Stimulated activated CD4-positive, alpha-beta T cell treated with anti-CD3 and anti-CD28 coated beads, Interleukin-4, amount 100 ng/mL, for 4 hours (primary cell): ENCODE data around the gene CRELD2.

Source experiments
- DNase-seq, 2 experiments: peaks; one replicate each; pipeline ENCODE4 v3.0.0-alpha.2; 2020

The CRELD2 gene

DNA sequence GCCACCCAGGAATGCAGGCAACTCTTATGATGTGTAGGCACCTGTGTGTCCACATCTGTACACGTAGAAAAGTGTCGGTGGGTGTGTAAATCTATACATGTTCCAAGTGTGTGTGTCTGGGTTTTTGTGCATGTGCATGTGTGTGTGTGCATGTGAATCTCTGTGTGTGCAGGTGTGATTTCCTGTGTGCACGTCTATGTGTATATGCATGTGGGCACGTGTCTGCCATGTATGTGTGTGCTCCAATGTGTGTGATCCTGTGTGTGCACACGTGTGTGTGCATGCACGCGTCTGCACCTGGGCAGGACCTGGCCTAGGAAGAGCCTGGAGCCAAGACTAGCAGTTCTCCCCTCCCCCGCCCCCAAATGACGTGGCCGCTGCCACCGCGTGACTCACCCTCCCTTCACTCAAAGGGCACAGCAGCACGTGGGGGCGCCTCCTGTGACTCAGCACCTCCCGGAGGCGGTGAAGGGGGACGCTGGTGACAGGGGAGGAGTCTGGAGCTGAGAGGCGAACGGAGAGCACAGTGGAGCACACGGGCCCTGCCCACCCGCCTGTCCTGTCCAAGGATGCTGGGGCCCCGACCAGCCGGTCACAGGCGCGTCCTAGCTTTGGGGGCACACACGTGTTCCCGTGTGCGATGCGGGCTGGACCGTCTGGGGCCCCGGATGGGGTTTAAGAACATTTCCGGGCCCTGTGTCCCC, 52.2 kb downstream of the CRELD2 start:
- DNase-seq, result peak; percentile 94 to 99

DNA sequence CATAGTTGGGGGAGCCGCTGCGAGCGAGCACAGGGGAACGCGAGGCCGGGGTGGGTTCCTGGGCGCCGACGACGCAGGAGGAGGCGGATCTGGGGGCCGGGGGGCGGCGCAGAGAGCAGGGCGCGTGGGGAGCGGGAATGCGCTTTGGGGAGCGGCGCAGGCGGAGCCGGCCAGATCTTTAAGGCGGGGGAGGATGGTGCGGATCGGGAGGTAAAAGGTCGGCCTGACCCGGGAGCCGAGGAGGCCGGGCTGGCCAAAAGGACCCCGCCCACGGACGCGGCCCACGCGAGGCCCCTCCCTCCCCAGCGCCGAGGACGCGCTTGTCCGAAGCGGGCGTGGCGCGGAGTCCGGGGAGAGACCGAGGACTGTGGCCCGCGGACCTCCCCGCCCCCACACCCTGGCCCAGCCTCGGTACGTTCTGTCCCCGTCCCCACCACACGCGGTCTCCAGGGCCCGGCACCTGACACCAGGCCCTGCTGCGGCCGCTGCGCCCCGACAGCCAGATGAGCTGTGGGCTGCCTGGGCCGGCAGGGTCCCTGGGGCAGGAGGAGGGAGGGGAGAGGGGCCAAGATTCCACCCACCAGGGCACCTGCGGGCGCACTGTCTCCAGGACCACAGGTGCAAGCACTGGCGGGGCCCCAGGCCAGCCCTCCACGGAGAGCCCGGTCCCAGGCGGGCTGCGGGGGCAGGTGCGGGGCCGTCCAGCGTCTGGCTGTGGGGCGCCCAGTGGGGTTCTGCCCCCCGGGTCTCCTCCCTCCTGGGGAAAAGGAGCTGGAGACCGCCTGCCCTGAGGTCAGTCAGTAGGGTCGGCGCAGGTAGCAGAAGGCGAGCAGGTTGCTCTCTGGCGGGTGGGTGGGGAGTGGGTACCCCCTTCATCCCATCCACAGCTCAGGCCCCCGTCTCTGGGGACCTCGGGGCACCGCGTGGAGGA, 53.1 kb downstream of the CRELD2 start:
- peak; percentile 79 to 87 for DNase-seq

DNA sequence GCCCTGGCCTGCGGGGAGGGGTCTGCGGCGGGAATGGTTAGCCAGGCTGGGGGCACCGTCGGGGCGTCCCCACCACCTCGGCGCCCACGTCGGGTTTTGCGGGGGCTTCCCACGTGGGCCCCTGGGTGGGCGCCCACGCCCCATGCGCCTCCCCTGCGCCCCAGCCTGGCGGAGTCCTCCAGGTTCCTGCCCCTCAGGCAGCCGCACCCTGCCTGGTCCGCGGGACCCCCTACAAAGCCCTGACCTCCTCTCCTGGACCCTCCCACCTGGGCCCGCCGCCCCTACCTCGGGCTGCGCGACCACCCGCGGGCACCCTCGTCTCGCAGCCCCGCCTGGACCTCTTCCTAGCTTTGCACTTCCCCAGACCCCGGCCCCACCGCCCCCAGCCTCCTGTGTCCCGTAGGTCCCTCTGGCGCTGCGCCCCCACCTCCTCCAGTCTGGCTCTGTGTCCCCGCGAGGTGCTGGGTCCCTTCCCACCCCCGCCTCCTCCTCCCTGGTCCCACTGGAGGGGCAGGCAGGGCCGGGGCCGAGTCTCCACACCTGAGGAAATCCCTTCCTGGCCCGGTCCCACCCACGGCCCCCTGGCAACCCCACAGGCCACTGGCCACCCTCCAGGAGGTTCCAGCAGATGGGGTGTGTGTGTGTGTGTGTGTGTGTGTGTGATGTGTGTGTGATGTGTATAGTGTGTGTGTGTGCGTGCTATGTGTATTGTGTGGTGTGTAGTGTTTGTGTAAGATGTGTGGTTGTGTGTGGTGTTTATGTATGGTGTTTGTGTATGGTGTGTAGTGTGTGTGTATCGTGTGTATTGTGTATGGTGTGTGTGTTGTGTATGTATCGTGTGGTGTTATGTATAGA, 54.0 kb downstream of the CRELD2 start:
- peak; percentile 24 to 40 for DNase-seq

DNA sequence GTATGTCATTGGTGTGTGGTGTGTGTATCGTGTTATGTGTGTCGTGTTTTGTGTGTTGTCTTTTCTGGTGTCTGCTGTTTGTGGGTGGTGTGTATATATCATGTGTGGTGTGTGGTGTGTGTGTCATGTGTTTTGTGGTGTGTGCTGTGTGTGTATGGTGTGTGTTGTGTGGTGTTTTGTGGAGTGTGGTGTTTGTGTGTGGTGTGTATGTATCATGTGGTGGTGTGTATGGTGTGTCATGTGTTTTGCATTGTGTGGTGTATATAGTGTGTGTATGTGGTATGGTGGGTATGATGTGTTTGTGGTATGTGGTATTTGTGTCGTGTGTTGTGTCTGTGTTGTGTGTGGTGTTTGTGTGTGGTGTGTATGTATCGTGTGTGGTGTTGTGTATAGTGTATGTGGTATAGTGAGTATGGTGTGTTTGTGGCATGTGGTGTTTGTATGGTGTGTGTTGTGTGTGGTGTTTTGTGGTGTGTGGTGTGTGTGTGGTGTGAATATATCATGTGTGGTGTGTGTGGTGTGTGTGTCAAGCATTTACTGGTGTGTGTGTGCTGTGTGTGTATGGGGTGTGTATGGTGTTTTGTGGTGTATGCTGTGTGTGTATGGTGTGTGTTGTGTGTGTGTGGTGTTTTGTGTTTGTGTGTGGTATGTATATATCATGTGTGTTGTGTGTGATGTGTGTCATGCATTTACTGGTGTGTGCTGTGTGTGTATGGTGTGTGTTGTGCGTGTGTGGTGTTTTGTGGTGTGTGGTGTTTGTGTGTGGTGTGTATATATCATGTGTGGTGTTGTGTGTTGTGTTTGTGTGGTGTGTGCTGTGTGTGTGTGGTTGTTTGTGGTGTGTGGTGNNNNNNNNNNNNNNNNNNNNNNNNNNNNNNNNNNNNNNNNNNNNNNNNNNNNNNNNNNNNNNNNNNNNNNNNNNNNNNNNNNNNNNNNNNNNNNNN, 54.9 kb downstream of the CRELD2 start:
- no peak for DNase-seq

DNA sequence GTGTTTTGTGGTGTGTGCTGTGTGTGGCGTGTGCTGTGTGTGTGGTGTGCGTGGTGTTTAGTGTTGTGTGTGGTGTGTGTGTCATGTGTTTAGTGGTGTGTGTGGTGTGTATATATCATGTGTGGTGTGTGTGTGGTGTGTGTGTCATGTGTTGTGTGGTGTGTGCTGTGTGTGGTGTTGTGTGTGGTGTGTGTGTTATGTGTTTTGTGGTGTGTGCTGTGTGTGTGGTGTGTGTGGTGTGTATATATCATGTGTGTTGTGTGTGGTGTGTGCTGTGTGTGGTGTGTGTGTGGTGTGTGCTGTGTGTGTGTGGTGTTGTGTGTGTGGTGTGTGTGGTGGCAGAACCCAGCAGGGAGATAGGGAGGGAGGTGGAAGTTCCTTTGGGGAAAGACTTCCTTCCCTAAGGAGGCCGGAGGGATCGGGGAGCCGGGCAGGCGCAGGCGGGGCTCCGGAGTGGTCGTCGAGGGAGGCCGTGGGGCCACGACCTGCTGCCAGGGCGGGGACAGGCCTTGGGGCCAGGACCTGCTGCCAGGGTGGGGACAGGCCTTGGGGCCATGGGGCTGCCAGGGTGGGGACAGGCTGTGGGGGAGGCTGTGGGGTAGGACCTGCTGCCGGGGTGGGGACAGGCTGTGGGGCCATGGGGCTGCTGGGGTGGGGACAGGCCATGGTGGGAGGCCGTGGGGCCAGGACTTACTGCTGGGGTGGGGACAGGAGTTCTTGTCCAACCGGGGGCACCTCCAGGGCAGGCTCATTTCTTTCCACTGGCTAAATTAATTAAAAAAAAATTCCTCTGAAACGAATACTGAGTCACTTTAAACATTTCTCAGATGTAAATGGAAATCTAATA, 57.3 kb downstream of the CRELD2 start:
- DNase-seq, result peak; percentile 62 to 76

DNA sequence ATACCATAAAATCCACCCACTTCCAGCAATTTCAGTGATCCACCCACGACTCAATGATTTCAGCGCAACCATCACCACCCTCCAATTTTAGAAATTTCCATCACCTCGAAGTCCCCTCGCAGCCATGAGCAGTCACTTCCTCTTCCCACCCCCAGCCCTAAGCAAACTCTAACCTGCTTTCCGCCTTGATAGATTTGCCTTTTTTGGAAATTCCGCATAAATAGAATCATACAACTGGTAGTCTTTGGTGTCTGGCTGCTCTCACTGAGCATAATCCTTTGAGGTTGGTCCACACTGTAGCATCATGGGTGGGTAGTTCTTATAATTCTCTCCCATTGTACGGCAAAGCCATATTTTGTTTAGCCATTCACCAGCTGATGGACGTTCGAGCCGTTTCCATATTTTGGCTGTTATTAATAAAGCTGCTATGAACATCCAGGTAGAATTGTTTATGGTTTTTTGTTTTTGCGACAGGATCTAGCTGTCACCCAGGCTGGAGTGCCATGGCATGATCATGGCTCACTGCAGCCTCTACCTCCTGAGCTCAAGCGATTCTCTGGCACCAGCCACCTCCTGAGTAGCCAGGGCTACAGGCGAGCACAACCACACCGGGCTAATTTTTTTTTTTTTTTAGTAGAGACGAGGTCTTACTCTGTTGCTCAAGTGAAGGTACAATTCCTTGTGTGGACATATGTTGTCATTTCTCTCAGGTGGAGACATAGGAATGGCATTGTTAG, 58.2 kb downstream of the CRELD2 start:
- peak; percentile 49 to 83 for DNase-seq
